C4-2B (cell line): ENCODE measurements around the gene ARF1.

Experiments used
- CTCF ChIP-seq: fragments of 450-650 bp; conservative IDR thresholded peaks from 2 replicates; pipeline ENCODE4 v1.5.1; 2017; ENCODE audit warnings: mild to moderate bottlenecking
- ZFX ChIP-seq: fragments of 450-650 bp; IDR thresholded peaks from 2 replicates; pipeline ENCODE4 v1.6.1; 2017

GRCh38 chr1:228039986-228040385 is 42.5 kb upstream of the ARF1 start:
- TF ChIP-seq CTCF (no peak), ZFX (no peak)
